Amniotic stem cell (primary cell): ENCODE measurements around the gene GNB5.
"Not testable (repeated sequence)": the region's sequence is repeated elsewhere in the genome, so short reads cannot be mapped to it uniquely, and the experiment has no call there.

Experiments used
- DNase-seq: peaks from one replicate; lab custom pipeline; 2025; lab: John Stamatoyannopoulos, UW

The GNB5 gene

DNA sequence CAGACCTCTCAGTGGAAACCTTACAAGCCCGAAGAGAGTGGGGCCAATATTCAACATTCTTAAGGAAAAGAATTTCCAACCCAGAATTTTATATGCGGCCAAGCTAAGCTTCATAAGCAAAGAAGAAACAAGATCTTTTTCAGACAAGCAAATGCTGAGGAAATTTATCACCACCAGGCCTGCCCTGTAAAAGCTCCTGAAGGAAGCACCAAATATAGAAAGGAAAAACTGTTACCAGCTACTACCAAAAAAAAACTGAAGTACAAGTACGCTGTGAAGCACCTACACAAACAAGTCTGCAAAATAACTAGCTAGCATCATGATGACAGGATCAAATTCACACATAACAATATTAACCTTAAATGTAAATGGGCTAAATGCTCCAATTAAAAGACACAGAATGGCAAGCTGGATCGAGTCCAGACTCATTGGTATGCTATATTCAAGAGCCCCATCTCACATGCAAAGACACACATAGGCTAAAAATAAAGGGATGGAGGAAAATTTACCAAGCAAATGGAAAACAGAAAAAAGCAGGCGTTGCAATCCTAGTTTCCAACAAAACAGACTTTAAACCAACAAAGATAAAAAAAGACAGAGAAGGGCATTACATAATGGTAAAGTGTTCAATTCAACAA lies 25.6 kb downstream of the GNB5 start:
- DNase-seq = not testable (repeated sequence)

DNA sequence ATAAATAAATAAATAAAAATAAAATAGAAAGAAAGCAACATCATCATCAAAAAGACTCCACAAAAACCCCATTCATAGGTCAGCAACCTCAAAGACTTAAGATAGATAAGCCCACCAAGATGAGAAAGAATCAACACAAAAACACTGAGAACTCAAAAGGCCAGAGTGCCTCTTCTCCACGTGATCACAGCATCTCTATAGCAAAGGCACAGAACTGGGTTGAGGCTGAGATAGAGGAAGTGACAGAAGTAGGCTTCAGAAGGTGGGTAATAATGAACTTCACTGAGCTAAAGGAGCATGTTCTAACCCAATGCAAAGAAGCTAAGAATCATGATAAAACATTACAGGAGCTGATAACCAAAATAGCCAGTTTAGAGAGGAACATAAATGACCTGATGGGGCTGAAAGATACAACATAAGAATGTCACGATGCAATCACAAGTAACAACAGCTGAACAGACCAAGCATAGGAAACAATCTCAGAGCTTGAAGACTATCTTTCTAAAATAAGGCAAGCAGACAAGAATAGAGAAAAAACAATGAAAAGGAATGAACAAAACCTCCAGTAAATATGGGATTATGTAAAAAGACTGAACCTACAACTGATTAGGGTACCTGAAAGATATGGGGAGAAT lies 26.4 kb downstream of the GNB5 start:
- DNase-seq = no peak

DNA sequence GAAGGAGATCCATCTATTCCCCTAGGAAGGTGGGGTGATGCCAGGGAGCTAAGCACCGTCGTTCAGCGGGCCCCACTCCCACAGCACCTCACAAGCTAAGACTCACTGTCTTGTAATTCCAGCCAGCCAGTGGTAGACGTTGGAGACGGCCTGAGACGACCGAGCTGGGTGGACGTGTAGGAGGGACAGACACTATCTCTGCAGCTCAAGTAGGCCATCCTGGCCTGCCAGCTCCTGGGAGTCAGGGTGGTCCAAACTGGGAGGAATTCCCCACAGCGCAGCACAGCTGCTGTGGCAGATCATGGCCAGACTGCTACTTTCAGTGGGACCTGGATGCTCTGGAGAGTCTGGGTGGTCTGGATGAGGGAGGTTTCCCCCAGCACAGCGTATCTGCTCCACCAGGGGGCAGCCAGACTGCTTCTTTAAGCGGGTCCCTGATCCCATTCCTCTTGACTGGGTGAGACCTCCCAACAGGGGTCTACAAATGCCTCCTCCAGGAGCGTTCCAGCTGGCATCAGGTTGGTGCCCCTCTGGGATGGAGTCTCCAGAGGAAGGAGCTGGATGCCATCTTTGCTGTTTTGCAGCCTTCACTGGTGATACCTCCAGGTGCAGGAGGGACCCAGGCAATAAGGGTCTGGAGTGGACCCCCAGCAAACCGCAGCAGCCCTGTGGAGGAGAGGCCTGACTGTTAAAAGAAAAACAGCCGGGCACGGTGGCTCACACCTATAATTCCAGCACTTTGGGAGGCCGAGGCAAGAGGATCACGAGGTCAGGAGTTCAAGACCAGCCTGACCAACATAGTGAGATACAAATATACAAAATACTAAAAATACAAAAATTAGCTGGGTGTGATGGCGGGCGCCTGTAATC lies 27.6 kb downstream of the GNB5 start:
- DNase-seq = no peak

DNA sequence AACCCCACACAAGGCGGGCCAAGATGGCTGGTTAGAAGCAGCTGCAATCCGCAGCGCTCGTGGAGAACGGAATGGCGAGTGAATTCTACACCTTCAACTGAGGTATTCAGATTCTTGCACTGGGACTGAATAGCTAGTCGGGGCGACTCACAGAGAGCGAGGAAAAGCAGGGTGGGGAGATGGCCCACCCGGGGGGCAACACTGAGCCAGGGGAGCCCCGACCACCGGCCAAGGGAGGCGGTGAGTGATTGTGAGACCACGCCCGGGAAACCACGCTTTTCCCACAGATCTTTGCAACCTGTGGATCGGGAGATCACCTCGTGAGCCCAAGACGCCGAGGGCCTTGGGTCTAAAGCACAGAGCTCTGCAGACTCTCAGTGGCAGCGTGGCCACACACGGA lies 28.3 kb downstream of the GNB5 start:
- DNase-seq = no peak

DNA sequence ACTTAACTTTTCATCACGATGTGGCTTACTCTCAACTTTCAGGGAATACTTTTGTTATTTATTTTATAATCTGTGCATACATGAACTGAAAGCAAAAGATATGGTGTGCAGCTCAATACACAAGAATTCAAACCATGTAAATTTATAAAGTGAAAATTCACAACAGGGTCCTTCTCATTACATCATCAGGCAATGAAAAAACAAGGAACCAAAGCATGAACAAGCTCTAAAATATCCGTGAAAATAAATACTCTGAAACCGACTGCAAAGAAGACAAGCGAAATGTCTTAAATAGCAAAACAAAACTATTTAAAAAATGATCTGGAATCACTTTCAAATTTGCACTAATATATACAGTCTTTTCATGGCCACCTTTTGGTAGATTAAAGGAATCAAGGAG lies 28.9 kb downstream of the GNB5 start:
- DNase-seq = no peak

DNA sequence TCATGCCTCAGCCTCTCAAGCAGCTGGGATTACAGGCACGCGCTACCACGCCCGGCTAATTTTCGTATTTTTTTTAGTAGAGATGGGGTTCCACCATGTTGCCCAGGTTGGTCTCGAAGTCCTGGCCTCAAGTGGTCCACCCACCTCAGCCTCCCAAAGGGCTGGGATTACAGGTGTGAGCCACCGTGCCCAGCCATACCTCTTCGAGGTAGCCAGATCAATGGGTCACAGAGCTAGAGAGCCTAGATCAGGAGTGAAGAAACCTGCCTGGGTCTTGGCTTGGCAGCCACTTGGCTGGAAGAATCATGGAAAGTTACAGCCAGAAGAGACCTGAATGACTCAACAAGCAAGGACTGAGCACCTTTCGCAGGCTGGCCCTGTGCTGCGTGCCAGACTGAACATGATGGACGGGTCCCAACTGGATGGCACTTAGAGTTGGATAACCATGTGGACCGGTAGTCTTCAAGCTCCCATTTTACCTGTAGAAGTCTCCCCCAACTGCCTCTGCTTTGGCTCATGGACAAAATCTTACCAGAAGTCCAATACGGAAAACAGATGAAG lies 29.7 kb downstream of the GNB5 start:
- no peak for DNase-seq

DNA sequence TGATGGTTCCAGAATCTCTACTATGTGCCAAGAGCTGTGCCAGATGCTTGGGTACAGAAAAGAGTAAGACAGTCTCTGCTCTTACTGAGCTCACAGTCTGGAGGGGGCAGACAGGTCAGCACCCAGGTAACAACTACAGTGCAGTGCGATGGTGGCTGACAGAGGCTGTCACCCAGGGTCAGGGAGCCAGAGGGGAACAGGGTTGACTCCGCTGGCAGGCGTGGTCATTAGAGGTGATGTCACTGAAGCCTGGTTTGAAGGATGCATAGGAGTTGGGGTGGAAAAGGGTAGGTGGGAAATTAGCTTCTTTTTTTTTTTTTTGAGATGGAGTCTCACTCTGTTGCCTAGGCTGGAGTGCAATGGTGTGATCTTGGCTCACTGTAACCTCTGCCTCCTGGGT lies 31.5 kb downstream of the GNB5 start:
- DNase-seq = no peak

DNA sequence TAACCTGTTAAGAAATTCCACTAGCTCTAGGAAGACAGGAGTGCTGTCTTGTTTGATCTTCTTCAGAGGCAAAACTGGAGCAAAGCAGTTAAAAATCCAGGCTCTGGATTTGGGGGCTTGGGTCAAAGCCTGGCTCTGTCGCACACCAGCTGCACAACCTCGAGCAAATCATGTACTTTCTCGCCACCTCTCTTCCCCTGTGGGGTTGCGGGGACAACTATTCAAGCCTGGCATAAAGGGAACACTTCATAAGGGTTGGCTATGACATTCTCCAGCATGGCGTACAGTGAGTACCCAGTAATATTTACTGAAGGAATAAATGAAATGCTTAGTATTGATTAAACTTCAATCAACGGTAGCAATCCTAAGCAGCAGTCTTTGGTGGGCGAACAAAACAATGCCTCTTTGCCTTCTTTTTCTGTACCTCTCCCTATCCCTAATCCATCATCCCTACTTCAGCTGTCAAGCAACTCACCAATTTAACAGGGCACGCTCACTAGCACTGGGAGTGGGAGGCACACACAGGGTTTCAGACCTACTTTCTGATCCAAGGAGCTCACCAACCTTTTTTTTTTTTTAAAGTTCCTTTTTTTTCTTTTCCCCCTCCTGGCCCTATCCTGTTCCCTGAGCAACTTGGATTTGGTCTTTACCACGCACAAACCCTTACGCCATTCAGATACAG lies 33.0 kb downstream of the GNB5 start:
- DNase-seq = no peak

DNA sequence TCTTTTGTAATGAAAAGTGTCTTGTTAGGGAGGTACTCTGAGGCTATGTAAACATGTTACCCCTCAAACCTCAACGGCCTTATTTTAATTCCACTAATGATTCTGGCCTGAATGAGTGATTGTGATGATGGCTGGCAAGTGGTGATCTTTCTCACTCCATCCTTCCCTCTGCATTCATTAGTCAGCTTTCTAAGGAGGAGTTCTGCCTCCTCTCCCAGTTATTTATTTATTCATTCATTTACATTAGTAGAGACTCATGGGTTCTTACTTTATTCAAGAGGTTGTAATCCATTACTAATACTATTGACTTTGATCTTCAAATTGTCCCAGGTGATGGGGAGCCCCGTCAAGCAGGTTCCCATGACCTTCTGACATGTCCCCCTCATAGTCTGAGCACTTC lies 35.3 kb downstream of the GNB5 start:
- no peak for DNase-seq

DNA sequence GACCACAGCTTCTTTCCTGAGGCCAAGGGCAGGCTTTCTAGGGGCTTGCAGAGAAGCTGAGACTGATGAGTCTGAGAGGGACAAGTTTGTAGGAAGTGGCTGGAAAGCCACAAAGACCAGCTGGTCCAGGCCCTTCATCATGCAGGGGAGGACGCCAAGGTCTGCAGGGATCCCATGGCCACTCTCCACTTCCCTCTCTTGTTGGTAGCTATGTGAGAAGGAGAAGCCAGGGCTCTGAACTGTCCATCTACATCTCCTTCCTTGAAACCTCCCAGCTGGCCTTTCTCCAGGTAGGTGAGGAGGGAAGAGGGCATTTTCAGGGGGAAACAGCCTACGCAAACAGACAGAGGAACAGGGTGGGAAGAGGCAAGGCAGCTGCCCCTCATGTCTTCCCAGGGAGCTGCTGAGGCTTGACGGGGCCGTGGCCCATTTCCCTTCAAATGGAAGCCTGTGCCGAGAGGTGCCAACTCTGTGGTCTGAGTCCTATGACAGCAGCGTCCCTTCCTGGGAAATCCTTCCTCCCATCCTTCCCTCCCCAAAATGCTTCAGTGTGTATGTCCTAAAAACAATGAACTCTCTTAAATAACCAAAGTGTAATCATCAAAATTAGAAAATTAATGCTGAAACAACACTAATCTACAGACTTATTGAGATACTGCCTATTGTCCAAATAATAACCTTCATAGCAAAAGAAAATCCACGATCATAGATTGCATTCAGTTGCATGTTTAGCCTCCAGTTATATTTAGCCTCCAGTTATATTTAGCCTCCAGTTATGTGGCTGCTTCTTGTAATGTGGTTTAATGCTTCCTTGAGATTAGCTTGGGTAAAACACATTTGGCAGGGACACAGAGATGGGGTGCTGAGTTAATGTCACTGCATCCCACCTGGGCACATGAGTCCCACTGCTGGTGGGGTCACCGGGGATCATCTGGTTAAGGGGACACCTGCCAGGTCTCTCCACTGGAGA lies 36.0 kb downstream of the GNB5 start:
- no peak for DNase-seq

DNA sequence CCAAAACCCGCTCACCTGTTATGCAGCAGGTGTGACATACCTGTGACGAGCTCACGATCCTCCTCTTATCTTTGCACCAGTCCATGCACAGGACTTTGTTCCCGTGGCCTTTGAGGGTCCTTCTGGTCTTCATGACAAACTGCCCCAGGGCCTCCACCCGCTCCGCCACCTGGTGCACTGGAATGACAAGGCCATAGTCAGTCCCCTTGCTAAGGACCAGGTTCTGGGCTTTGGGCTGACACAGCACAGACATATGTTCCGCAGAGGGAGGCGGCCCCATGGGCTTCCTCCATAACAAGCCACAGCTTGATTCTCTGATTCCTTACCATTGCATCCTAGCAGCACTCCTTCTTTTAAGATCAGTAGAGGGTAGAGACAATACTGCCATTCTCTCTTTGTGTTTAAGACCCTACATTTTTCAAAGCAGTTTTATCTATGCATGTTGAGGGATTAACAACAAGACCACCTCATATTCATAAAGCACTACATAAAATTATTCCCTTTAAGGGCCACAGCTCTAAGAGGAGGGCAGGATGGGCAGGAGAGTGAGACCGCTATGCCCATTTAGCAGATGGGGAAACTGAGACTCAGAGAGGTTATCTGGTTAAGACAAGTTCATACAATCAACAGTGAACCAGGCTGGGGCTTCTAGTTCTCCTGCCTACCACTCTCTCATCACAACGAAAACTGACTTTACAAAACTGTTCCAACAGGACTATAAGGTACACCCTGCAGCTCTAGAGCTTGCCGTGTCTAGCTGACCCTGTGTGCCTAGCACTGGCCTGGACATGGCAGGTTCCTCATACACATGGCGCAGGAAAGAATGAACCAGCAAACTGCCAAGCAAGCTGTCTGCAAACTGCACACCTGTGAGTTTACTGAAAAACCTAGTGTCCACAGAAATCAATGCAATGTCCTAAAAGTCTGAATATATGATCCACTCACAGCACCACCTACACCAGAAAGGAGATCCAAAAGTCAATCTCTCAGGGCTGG lies 37.0 kb downstream of the GNB5 start:
- no peak for DNase-seq

DNA sequence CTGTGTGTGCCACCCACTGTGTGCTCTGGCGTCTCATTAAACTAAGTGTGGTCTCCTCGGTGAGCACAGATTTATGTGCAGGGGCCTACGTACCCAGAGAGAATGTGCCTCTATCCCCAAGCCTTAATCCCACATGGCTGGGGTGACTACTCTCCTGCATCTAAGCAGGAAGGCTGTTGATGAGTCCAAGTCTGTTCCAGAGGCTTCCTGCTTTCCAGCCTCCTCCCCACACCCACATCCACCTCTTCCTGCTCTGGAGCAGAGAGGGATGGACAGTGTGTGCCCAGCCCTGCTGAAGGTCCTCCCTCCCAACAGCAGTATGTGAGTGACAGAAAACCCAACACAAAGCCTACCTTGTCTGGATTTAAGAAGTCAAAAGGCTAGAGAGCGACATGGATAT lies 39.8 kb downstream of the GNB5 start:
- DNase-seq = no peak

DNA sequence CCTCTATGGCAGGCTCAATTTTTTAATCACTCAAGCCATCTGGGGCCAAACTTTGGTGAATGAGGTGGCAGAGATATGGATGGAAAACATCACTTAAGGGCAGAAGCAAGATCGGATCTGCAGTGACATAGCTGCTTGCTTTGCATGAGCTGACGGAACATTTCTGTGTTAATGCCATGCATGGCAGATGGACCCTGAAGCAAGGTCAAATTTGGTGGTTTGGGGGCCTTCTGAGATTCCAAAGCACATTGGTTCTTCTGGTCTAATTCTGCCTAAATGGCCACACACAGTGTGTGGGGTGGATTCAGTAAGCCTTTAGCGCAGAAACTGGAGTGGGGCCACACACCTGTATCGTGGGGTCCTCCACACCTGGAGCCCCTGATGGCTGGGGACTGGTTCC lies 40.3 kb downstream of the GNB5 start:
- no peak for DNase-seq

DNA sequence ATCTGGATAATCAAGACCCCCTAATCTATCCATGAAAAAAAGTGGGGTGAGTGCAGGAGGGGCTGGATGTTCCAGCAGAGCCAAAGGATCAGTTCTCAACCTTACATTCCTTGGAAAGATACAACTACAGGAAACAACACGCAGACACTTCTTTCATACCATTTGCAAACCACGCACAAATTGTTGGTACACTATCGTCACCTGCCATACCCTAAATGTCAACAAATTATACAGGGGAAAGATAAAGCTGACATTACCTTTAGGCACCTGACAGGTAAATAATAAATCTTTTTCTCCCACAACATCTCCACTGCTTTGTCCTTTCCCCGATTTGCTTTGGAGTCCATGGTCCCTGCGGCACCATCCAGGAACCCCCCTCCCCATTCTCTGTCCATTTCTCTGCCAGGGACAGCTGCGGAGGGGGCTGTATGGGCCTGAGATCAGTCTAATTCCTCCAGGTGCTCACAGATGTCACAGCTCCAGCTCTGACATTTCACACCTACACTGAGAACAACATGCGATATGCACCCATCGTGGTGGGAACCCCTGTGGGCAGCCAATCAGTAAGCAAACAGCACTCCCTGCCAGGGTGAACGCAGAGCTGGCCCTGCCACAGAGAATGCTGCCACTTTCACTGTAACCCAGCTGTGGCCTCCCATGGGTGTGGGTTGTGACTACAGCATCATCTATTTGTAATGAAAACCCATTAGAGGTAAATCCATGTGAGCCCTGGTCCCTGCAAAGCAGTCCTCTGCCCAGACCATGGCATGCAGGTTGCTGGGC lies 41.0 kb downstream of the GNB5 start:
- no peak for DNase-seq

DNA sequence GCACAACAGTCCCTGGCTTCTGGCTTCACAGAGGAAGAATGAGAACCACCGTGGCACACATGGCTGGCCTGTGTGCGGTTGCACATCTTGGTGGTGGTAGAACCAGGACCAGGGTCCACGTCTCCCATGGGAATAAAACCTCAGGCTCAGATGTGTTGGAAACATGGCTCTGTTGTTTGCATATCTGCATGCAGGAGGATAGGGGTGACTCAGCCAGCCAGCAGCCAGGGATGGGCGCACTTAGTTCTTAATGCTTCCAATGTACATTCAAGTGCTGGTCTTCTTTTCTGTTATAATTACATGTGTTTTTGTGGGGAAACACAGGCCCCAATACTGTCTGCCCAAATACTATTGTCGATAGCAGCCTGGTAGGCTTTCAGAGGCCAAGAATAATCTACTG lies 42.8 kb downstream of the GNB5 start:
- no peak for DNase-seq

DNA sequence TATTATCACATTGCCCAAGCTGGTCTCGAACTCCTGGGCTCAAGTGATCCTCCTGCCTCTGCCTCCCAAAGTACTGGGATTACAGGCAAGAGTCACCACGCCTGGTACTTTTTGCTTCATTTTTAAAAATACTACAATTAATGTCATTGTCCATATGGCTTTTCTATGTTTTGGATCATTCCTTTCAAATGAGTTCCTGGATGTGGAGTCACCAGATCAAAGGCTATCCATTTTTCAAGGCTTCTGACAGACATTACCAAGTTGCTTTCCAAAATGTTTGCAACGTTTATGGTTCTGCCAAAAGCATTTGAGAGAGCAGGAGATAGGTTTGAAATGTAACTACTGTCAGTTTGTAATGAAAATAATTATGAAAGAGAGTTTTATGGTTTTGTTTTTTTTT lies 44.4 kb downstream of the GNB5 start:
- DNase-seq = no peak

DNA sequence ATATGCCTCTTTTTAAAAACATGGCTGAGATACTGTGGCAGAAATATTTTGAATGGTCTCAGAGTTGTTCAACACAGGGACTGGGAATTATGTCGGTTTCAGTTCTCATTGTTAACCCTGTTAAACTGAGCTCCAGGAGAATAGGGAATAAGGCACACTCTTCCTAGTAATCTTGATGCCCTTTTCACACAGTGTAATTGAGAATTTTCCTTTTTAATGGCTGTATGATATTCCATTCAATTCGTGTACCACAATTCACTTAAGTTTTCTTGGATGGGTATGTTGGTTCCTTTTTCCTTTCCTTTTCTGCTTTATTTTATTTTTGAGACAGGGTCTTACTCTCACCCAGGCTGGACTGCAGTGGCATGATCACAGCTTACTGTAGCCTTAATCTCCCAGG lies 44.9 kb downstream of the GNB5 start:
- no peak for DNase-seq

DNA sequence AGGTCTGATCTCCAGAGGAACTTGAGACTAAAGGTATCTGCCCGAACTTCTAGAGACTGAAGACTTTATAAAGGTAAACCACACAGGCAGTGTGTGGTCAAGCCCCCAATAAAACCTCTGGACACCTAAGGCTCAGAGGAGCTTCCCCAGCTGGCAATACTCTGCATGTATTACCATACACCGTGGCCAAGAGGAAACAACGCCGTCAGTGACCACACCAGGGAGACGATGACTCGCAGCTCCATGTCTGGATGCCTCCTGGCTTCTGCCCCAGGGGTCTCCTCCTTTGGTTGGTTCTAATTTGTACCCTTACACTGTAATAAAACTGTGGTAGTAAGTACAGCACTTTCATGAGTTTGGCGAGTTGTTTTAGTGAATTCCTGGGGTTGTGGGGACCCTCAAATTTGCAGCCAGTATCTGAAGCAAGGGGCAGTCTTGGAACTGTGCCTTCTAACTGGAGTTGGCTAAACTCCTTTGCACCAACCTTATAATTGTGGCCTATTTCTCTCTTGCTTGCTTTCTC lies 46.5 kb downstream of the GNB5 start:
- no peak for DNase-seq

DNA sequence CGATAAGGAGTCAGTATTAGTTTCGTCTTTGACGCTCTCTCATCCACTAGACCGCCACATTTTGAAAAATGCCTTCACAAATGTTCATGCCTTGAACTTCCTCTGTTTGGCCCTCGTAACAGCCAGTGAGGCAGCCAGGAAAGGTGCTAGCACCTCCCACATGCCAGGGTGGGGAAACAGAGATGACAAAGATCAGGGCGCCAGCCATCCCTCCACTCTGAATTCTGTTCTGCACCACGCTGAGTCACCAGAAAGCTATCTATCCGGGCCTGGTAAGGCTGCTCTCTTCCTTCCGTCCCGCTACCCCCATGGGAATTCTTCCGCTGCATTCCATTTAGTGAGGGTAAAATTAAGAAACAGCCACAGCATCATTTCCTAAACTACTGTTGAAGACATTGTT lies 47.3 kb downstream of the GNB5 start:
- DNase-seq = peak; percentile 38
